Ascending aorta (tissue), 2 donors: Measurements from ENCODE around the gene NUP88. TPM values are rescaled to one million over a fixed set of nuclear protein-coding genes. Genes with fewer than 3 reads are reported as not detected.

Source experiments
- DNase-seq, 2 donors: peaks; one replicate each; pipeline ENCODE4 v3.0.0-alpha.2; 2019; ENCODE audit warnings: low spot score in 2 of 2
- H3K27ac ChIP-seq, 2 donors: fragments of 200-600 bp; sonication (generic); one replicate each; pipeline ENCODE4 v1.5.1; 2016 to 2017; ENCODE audit warnings: mild to moderate bottlenecking in 1 of 2
- H3K27me3 ChIP-seq: fragments of 200-600 bp; sonication (generic); one replicate; pipeline ENCODE4 v1.5.1; 2017
- H3K36me3 ChIP-seq, 2 donors: fragments of 200-600 bp; sonication (generic); one replicate each; pipeline ENCODE4 v1.5.1; 2016
- H3K4me1 ChIP-seq, 2 donors: fragments of 200-600 bp; sonication (generic); one replicate each; pipeline ENCODE4 v1.5.1; 2016 to 2017; ENCODE audit warnings: mild to moderate bottlenecking in 1 of 2
- H3K4me3 ChIP-seq, 2 donors: fragments of 200-600 bp; sonication (generic); one replicate each; pipeline ENCODE4 v1.5.1; 2016 to 2017; ENCODE audit warnings: mild to moderate bottlenecking in 1 of 2
- H3K9me3 ChIP-seq, 2 donors: fragments of 200-600 bp; sonication (generic); one replicate each; pipeline ENCODE4 v1.5.1; 2016
- intact Hi-C: fragments of 100-400 bp; cut with DNase I; formaldehyde crosslinking; loops from one replicate; pipeline ENCODE4 v1.15.1; 2023
- total RNA-seq: library from RNA; depleted of rRNA; stranded (reverse); fragments of >200 nt; gene quantifications from one replicate; pipeline ENCODE4 v1.1.0, GENCODE V29; 2016
- TF ChIP-seq, protein P1 (sequence below), 3 experiments: fragments of 200-600 bp in 2 of 3; fragments of 450-650 bp in 1 of 3; sonication (generic) in 2 of 3; IDR thresholded peaks; one replicate each; pipeline ENCODE4 v1.5.1; 2016 to 2019; ENCODE audit warnings: antibody characterized with exemption in 3 of 3, mild to moderate bottlenecking in 1 of 3, moderate library complexity in 1 of 3

Gene NUP88
- total RNA-seq, 1 donor from 2014 or later = 102 TPM

DNA sequence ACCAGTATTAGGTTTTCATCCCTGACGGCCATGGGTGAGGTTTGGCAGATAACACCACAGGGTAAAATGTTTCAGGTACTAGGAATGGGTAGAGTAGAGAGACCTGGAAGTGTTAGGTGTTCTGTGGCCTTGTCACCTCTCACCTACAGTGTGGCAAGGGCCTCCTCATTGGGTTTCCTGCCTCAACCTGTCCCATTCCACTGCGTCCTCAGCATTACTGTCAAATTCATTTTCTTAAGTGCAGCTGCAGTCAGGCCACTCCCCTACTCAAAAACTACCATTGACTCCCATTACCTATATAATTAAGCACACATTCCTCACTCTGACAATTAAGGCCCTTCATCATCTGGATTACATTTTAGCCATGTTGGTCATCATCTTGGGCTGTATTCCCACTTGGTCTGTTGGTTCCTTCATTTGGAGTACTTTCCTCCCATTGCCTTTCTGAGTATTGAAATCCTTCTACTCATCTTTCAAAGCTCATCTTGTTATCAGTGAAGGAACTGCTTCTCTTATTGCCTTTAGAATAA is 64.5 kb downstream of the NUP88 start:
- intact Hi-C loops = no loop called here
- TF ChIP-seq, protein P1, sequence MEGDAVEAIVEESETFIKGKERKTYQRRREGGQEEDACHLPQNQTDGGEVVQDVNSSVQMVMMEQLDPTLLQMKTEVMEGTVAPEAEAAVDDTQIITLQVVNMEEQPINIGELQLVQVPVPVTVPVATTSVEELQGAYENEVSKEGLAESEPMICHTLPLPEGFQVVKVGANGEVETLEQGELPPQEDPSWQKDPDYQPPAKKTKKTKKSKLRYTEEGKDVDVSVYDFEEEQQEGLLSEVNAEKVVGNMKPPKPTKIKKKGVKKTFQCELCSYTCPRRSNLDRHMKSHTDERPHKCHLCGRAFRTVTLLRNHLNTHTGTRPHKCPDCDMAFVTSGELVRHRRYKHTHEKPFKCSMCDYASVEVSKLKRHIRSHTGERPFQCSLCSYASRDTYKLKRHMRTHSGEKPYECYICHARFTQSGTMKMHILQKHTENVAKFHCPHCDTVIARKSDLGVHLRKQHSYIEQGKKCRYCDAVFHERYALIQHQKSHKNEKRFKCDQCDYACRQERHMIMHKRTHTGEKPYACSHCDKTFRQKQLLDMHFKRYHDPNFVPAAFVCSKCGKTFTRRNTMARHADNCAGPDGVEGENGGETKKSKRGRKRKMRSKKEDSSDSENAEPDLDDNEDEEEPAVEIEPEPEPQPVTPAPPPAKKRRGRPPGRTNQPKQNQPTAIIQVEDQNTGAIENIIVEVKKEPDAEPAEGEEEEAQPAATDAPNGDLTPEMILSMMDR (IDR thresholded peaks at IDR 0.05) = no peak
- no peak for DNase-seq
- peaks cover 15 to 21% of the 10 kb centered on the region in 2 donors for H3K4me1 ChIP-seq
- H3K27ac ChIP-seq = peak overlapping the region; percentile 67 to 75
- H3K4me3 ChIP-seq = no peak overlapping the region
- peaks cover 15 to 44% of the 10 kb centered on the region in 2 donors for H3K36me3 ChIP-seq
- H3K27me3 ChIP-seq = no peaks in the 10 kb centered on the region
- no peaks in the 10 kb centered on the region for H3K9me3 ChIP-seq

DNA sequence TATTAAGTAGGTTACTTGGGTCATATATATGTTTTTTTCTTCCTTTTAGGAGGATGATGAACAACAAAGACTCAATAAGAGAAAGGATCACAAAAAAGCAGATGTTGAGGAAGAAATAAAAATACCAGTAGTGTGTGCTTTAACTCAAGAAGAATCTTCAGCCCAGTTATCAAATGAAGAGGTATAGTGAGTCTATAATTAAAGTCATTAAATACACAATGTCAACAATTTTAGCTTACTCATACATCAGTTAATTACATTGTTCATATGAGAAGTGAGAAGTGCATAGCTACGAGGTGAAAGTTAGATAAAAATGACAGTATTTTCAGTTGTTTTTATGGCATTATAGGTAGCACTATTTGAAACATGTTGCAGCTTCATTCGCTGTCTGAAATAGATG is 65.2 kb downstream of the NUP88 start:
- Histone ChIP-seq H3K4me3 (no peak overlapping the region), H3K36me3 (peaks cover 22 to 45% of the 10 kb centered on the region in 2 donors), H3K4me1 (peaks cover 15 to 17% of the 10 kb centered on the region in 2 donors), H3K27ac (peak overlapping the region; percentile 38 to 67), H3K27me3 (no peaks in the 10 kb centered on the region), H3K9me3 (no peaks in the 10 kb centered on the region)
- intact Hi-C loops = no loop called here
- no peak for DNase-seq
- TF ChIP-seq, protein P1 (IDR thresholded peaks at IDR 0.05) = no peak

DNA sequence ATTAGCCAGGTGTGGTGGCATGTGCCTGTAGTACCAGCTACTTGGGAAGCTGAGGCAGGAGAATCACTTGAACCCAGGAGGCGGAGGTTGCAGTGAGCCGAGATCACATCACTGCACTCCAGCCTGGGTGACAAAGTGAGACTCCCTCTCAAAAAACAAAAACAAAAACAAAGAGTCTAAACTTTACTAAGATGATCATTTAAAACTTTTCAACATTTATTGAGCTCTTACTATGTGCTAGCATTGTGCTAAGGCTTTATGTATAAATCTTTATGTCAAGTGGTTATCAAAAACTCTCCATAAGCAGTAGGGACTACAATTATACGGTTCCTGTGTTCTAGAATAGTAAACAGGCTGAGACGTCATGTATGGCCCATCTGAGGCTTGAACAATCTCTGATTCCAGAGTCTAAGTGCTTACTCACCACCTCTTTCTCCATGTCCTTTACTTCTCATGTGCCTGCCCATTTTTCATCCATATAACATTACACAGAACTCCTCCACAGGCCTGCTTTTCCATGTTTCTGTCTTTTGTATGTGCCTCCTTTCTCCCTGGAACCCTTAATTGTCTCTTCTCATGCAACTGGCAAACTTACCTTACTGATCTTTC is 66.7 kb downstream of the NUP88 start:
- no peaks in the 10 kb centered on the region for H3K27me3 ChIP-seq
- intact Hi-C loops = no loop called here
- TF ChIP-seq, protein P1 (IDR thresholded peaks at IDR 0.05) = no peak
- no peak overlapping the region for H3K27ac ChIP-seq
- DNase-seq = no peak
- H3K36me3 ChIP-seq = peaks cover 30 to 49% of the 10 kb centered on the region in 2 donors
- H3K4me1 ChIP-seq = peaks cover 15% of the 10 kb centered on the region in 2 donors
- no peak overlapping the region for H3K4me3 ChIP-seq
- no peaks in the 10 kb centered on the region for H3K9me3 ChIP-seq

DNA sequence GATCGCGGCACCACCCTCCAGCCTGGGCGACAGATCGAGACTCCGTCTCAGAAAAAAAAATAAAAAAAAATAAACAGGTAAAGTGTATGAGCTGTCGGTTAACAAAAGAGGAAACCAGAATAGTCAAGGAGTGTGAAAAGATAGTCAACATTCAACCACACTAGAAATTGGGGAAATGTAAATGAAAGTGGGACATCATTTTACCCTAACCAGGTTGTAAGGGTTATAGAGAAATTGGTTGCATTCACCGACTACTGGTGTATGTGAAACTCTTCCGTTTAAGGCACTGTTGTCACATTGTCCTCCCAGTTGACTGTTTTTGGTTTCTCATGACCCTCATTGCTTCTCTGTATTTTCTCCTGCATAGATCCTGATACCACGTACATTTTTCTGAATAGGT is 74.5 kb downstream of the NUP88 start:
- Histone ChIP-seq H3K4me3 (no peak overlapping the region), H3K27ac (no peak overlapping the region), H3K4me1 (no peaks in the 10 kb centered on the region), H3K9me3 (no peaks in the 10 kb centered on the region), H3K36me3 (peaks cover 30 to 38% of the 10 kb centered on the region in 2 donors), H3K27me3 (no peaks in the 10 kb centered on the region)
- TF ChIP-seq, protein P1 (IDR thresholded peaks at IDR 0.05) = no peak
- DNase-seq = no peak
- intact Hi-C loops = no loop called here

Other genes starting within 250 kb of the NUP88 start
- gene ZNF594, start 227.8 kb downstream of the NUP88 start, total RNA-seq = 0.21 TPM
- 0.21 TPM for gene SCIMP, start 184.8 kb downstream of the NUP88 start, total RNA-seq
- gene RABEP1, start 137.4 kb downstream of the NUP88 start, total RNA-seq = 9.3 TPM
- 6.4 TPM for gene RPAIN, start 520 bp upstream of the NUP88 start, total RNA-seq
- gene C1QBP, start 19.5 kb upstream of the NUP88 start, total RNA-seq = 152 TPM
- 9.0 TPM for gene DHX33, start 49.3 kb upstream of the NUP88 start, total RNA-seq
- 7.5 TPM for gene DERL2, start 66.5 kb upstream of the NUP88 start, total RNA-seq
- 17.5 TPM for gene MIS12, start 66.9 kb upstream of the NUP88 start, total RNA-seq
- gene NLRP1, start 164.8 kb upstream of the NUP88 start, total RNA-seq = 67.7 TPM